ENCODE data around the gene ATP5F1D. TPM values are rescaled to one million over a fixed set of nuclear protein-coding genes. Genes with fewer than 3 reads are reported as not detected.

ATP5F1D gene
- total and polyA plus RNA-seq, 2 experiments from 2014 or later = 139 to 396 TPM

DNA sequence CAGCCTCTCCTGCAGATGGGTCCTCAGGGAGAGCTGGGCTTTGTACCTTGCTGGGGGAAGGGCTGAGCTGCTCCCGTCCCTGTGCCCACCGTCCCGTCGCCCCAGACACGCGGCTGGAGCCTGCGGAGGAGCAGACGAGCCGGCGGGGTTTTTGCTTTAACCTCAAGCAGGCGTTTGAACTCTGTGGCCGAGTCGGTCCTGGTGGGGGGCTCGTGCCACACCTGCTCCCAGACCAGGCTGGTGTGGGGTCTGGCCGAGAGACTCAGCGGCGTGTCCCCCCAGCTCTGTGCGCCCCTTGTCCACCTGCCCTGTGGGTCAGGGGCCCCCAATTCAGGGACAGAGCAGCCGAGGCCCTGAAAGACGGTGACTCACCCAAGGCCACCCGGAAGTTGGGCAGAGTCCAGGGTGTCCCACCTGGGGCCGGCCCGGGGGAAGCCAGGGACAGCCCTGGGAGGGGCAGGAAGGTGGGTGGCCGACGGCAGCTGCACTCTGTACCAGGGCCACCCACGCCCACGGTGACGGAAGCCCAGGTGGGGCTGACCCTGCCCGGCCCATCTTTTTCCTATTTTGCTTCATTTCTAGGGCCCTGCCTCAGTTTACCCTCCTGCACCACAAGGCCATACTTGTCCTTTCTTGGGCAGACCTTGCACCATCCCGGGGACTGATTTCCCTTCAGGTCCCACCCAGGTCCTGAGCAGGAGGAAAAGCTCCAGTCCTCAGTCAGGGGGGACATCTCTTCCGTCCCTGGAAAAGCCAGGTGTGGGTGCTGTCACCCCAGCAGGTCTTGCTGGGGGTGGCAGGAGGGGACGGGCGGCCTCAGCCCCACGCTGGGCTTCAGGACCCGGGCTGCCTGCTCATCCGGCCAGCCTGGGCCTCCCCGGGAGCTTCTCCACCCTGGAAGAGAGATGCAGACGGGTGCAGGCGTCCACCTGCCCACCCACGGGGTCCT is 49.4 kb downstream of the ATP5F1D start:
- Histone ChIP-seq H3K4me2 (no peak overlapping the region), H3K27ac (ENCODE audit: low read depth) (no peak overlapping the region), H3K9me2 (ENCODE audit: insufficient read depth) (no peaks in the 10 kb centered on the region), H3K36me3 (ENCODE audit: insufficient read depth) (no peaks in the 10 kb centered on the region), H3K4me1 (ENCODE audit: insufficient read depth) (no peaks in the 10 kb centered on the region), H3K79me2 (replicated peaks; ENCODE audit: insufficient read depth) (no peaks in the 10 kb centered on the region), H3F3A (replicated peaks; ENCODE audit: low read depth) (peaks cover 6% of the 10 kb centered on the region; the same call in 1 of the 2 replicates), H4K20me1 (replicated peaks; ENCODE audit: insufficient read depth) (no peaks in the 10 kb centered on the region), H2AFZ (no peak overlapping the region), H3K4me3 (no peak overlapping the region), H3K27me3 (ENCODE audit: insufficient read depth) (peaks cover 12% of the 10 kb centered on the region)
- Mint-ChIP-seq H3K4me1 (0 out of 3 replicates have a peak, but pooled peaks cover 2% of the 10 kb centered on the region), H3K27me3 (ENCODE audit: insufficient read depth, low read depth, poor library complexity) (peaks cover 13% of the 10 kb centered on the region), H3K9me3 (no peaks in the 10 kb centered on the region), H3K27ac (no peak overlapping the region), H3K4me3 (no peak overlapping the region), H3K36me3 (ENCODE audit: low read depth) (no peaks in the 10 kb centered on the region)
- TF ChIP-seq EZH2phosphoT487 (IDR thresholded peaks at IDR 0.05; ENCODE audit: unreplicated experiment) = no peak
- TF ChIP-seq, protein P1, sequence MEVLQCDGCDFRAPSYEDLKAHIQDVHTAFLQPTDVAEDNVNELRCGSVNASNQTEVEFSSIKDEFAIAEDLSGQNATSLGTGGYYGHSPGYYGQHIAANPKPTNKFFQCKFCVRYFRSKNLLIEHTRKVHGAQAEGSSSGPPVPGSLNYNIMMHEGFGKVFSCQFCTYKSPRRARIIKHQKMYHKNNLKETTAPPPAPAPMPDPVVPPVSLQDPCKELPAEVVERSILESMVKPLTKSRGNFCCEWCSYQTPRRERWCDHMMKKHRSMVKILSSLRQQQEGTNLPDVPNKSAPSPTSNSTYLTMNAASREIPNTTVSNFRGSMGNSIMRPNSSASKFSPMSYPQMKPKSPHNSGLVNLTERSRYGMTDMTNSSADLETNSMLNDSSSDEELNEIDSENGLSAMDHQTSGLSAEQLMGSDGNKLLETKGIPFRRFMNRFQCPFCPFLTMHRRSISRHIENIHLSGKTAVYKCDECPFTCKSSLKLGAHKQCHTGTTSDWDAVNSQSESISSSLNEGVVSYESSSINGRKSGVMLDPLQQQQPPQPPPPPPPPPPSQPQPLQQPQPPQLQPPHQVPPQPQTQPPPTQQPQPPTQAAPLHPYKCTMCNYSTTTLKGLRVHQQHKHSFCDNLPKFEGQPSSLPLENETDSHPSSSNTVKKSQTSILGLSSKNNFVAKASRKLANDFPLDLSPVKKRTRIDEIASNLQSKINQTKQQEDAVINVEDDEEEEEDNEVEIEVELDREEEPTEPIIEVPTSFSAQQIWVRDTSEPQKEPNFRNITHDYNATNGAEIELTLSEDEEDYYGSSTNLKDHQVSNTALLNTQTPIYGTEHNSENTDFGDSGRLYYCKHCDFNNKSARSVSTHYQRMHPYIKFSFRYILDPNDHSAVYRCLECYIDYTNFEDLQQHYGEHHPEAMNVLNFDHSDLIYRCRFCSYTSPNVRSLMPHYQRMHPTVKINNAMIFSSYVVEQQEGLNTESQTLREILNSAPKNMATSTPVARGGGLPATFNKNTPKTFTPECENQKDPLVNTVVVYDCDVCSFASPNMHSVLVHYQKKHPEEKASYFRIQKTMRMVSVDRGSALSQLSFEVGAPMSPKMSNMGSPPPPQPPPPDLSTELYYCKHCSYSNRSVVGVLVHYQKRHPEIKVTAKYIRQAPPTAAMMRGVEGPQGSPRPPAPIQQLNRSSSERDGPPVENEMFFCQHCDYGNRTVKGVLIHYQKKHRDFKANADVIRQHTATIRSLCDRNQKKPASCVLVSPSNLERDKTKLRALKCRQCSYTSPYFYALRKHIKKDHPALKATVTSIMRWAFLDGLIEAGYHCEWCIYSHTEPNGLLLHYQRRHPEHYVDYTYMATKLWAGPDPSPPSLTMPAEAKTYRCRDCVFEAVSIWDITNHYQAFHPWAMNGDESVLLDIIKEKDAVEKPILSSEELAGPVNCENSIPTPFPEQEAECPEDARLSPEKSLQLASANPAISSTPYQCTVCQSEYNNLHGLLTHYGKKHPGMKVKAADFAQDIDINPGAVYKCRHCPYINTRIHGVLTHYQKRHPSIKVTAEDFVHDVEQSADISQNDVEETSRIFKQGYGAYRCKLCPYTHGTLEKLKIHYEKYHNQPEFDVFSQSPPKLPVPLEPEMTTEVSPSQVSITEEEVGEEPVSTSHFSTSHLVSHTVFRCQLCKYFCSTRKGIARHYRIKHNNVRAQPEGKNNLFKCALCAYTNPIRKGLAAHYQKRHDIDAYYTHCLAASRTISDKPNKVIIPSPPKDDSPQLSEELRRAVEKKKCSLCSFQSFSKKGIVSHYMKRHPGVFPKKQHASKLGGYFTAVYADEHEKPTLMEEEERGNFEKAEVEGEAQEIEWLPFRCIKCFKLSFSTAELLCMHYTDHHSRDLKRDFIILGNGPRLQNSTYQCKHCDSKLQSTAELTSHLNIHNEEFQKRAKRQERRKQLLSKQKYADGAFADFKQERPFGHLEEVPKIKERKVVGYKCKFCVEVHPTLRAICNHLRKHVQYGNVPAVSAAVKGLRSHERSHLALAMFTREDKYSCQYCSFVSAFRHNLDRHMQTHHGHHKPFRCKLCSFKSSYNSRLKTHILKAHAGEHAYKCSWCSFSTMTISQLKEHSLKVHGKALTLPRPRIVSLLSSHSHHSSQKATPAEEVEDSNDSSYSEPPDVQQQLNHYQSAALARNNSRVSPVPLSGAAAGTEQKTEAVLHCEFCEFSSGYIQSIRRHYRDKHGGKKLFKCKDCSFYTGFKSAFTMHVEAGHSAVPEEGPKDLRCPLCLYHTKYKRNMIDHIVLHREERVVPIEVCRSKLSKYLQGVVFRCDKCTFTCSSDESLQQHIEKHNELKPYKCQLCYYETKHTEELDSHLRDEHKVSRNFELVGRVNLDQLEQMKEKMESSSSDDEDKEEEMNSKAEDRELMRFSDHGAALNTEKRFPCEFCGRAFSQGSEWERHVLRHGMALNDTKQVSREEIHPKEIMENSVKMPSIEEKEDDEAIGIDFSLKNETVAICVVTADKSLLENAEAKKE (CRISPR knock-in tag; IDR thresholded peaks at IDR 0.05) = no peak
- TF ChIP-seq, protein P2, sequence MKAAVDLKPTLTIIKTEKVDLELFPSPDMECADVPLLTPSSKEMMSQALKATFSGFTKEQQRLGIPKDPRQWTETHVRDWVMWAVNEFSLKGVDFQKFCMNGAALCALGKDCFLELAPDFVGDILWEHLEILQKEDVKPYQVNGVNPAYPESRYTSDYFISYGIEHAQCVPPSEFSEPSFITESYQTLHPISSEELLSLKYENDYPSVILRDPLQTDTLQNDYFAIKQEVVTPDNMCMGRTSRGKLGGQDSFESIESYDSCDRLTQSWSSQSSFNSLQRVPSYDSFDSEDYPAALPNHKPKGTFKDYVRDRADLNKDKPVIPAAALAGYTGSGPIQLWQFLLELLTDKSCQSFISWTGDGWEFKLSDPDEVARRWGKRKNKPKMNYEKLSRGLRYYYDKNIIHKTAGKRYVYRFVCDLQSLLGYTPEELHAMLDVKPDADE (IDR thresholded peaks at IDR 0.05) = no peak
- TF ChIP-seq NANOG (IDR thresholded peaks at IDR 0.05; ENCODE audit: borderline replicate concordance) = no peak
- TF ChIP-seq JUNB (IDR thresholded peaks at IDR 0.05; ENCODE audit: unreplicated experiment) = no peak
- no peak for TF ChIP-seq STAT1 (IDR thresholded peaks at IDR 0.05; ENCODE audit: unreplicated experiment)
- no peak for TF ChIP-seq CTCF (conservative IDR thresholded peaks at IDR 0.05; ENCODE audit: low read depth in 2 of 2)
- no peak for TF ChIP-seq ZNF114 (CRISPR knock-in tag; IDR thresholded peaks at IDR 0.05)
- no peak for TF ChIP-seq ZNF331 (CRISPR knock-in tag; IDR thresholded peaks at IDR 0.05; ENCODE audit: low read depth)
- no peak for TF ChIP-seq REST (IDR thresholded peaks at IDR 0.05; ENCODE audit: unreplicated experiment)
- DNase-seq (ENCODE audit: low spot score) (no peak), ATAC-seq (no peak)

Measured in GM23338 (cell line).